H1 (cell line): ENCODE results near the gene CAD.

ENCODE experiments used
- RAD21 ChIP-seq, 2 experiments: IDR thresholded peaks in 1 of 2; conservative IDR thresholded peaks in 1 of 2; 2 replicates each; pipeline ENCODE4 v1.6.1; 2011; ENCODE audit warnings: low read depth in 2 of 2, low read length in 2 of 2, improper control_type of control experiment in 1 of 2, inconsistent platforms in 1 of 2, mild to moderate bottlenecking in 1 of 2, moderate library complexity in 1 of 2
- TAF1 ChIP-seq: IDR thresholded peaks from 2 replicates; pipeline ENCODE4 v1.6.1; 2011; ENCODE audit warnings: mild to moderate bottlenecking, low read depth, low read length
- TF ChIP-seq, protein P1 (sequence below), 3 experiments: IDR thresholded peaks; 1 replicate in 2 of 3; 2 replicates in 1 of 3; pipeline versions ENCODE4 v1.5.1 to v1.6.1; 2011; ENCODE audit warnings: low read length in 3 of 3, mild to moderate bottlenecking in 3 of 3, inconsistent platforms in 2 of 3, low read depth in 1 of 3, moderate library complexity in 1 of 3; ENCODE audit not compliant: insufficient read depth in 1 of 3; ENCODE audit errors: control extremely low read depth in 1 of 3

GRCh38 chr2:27204566-27204965 lies 12.6 kb upstream of the CAD start:
- TF ChIP-seq, protein P1, sequence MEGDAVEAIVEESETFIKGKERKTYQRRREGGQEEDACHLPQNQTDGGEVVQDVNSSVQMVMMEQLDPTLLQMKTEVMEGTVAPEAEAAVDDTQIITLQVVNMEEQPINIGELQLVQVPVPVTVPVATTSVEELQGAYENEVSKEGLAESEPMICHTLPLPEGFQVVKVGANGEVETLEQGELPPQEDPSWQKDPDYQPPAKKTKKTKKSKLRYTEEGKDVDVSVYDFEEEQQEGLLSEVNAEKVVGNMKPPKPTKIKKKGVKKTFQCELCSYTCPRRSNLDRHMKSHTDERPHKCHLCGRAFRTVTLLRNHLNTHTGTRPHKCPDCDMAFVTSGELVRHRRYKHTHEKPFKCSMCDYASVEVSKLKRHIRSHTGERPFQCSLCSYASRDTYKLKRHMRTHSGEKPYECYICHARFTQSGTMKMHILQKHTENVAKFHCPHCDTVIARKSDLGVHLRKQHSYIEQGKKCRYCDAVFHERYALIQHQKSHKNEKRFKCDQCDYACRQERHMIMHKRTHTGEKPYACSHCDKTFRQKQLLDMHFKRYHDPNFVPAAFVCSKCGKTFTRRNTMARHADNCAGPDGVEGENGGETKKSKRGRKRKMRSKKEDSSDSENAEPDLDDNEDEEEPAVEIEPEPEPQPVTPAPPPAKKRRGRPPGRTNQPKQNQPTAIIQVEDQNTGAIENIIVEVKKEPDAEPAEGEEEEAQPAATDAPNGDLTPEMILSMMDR (IDR thresholded peaks at IDR 0.05; ENCODE audit: control extremely low read depth in 1 of 3, insufficient read depth in 1 of 3, low read depth in 1 of 3, low read length in 3 of 3): no peak
- TF ChIP-seq RAD21 (IDR thresholded peaks at IDR 0.05 in 1 of 2, conservative IDR thresholded peaks at IDR 0.05 in 1 of 2; ENCODE audit: low read depth in 2 of 2, low read length in 2 of 2) (no peak), TAF1 (no peak)
